ENCODE results near the gene PROP1. TPM values are rescaled to one million over a fixed set of nuclear protein-coding genes. Genes with fewer than 3 reads are reported as not detected.
"Not testable (repeated sequence)": the region's sequence is repeated elsewhere in the genome, so short reads cannot be mapped to it uniquely, and the experiment has no call there.

Gene PROP1
- total RNA-seq (not detected), polyA plus RNA-seq (not detected)

GRCh38 chr5:177995691-177996595 lies at the start of gene PROP1:
Gene PROP1 (minus strand): TSS chr5:177996242. CDS start chr5:177995933, 309 bp downstream.
- Histone ChIP-seq H3K27ac (ENCODE audit: low read depth) (no peak within 1 kb of the TSS), H3K4me1 (ENCODE audit: insufficient read depth) (no peaks in the 10 kb centered on the region), H3K4me3 (ENCODE audit: low read depth, low read length) (no peak within 1 kb of the TSS), H3K36me3 (ENCODE audit: insufficient read depth) (no peaks in the 10 kb centered on the region)
- no peak for DNase-seq (ENCODE audit: extremely low spot score)
- 47% methylated on average over 23 of the region's 23 CpGs for WGBS

- H3K4me3 ChIP-seq (ENCODE audit: low read depth, low read length); DNase-seq (ENCODE audit: extremely low spot score); H3K36me3 ChIP-seq (ENCODE audit: insufficient read depth); H3K27ac ChIP-seq (ENCODE audit: low read depth); H3K4me1 ChIP-seq (ENCODE audit: insufficient read depth): not testable (repeated sequence)
- WGBS, result 80% methylated on average over 6 of the region's 11 CpGs
Observed at GRCh38 chr5:178019379-178020030, 23.5 kb upstream of the PROP1 start.

GRCh38 chr5:178012758-178013157 lies 16.7 kb upstream of the PROP1 start:
- 78% methylated on average over 2 of the region's 2 CpGs for WGBS
- H3K4me1 ChIP-seq (ENCODE audit: insufficient read depth); H3K4me3 ChIP-seq (ENCODE audit: low read depth, low read length); DNase-seq (ENCODE audit: extremely low spot score); H3K36me3 ChIP-seq (ENCODE audit: insufficient read depth); H3K27ac ChIP-seq (ENCODE audit: low read depth): not testable (repeated sequence)

DNA sequence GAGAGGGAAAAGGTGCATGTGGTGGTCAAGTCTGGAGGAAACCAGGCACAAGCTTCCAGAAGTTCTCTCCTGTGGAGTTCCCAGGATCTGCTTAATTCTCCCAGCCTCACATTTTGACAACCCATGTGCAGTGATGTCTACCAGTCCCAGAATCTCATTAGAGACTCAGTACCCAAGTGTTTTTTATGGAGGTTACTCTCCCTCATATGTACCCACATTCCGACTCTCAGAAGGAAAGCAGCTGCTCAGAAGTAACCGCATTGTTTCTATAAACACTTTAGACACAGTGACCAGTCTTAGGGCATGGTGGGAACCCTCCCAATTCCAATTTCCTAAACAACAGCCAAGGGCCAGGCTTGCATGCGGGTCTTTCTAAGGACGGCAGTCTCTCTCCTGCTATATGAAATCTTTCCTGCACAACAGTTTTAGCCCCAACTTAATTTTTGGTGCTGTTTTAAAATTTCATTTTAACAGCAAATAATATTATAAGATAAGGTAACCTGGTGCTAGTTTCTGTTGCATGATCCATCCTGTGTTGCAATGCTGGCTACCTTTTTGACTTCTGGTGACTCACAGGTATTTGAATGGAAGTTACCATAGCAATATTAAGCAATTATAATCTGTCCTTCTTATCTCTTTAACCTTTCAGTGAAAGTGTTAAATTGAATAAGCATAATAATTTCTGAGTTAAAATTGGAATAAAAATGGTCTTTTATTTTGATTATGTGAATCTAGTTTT lies 15.9 kb upstream of the PROP1 start:
- not testable (repeated sequence) for H3K4me1 ChIP-seq (ENCODE audit: insufficient read depth); H3K36me3 ChIP-seq (ENCODE audit: insufficient read depth); H3K27ac ChIP-seq (ENCODE audit: low read depth); DNase-seq (ENCODE audit: extremely low spot score); H3K4me3 ChIP-seq (ENCODE audit: low read depth, low read length)
- 51% methylated on average over 4 of the region's 4 CpGs for WGBS

GRCh38 chr5:178007272-178007671 lies 11.2 kb upstream of the PROP1 start:
- not testable (repeated sequence) for H3K4me1 ChIP-seq (ENCODE audit: insufficient read depth)

DNA sequence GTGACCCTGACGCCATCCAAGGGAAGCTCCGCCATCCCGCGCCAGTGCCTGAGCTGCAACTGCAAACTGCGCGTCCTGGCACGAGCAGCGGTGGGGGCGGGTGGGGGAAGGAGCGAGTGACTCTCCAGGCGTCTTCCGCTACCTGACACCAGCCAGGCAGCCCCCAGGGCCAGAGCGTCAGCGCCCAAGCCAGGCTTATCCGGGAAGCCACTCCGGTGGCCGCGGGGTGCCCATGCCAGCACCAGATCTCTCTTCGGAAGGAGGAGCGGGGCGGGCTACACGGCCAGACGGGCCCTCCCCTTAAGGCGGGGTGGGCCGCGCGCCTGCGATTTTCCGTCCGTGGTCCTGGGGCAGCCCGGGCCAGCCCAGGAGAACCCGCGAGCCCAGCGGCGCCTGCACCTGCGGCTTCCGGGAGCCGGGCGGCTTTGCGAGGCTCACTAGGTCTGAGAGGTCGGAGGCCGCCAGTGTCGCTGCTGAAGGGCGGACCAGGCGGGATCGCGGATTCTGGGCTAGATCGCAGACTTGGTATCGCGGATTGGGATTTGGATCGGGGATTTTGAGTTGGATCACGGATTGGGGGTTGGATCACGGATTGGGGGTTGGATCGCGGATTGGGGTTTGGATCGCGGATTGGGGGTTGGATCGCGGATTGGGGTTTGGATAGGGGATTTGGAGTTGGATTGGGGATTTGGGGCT lies 10.6 kb upstream of the PROP1 start:
- not testable (repeated sequence) for H3K4me3 ChIP-seq (ENCODE audit: low read depth, low read length); H3K36me3 ChIP-seq (ENCODE audit: insufficient read depth); H3K4me1 ChIP-seq (ENCODE audit: insufficient read depth); H3K27ac ChIP-seq (ENCODE audit: low read depth); DNase-seq (ENCODE audit: extremely low spot score)
- WGBS, result 5% methylated on average over 49 of the region's 59 CpGs

More at GRCh38 chr5:178007272-178007671, 11.2 kb upstream of the PROP1 start:
- DNase-seq (ENCODE audit: extremely low spot score); H3K4me3 ChIP-seq (ENCODE audit: low read depth, low read length); H3K36me3 ChIP-seq (ENCODE audit: insufficient read depth); H3K27ac ChIP-seq (ENCODE audit: low read depth): not testable (repeated sequence)
- WGBS, result 17% methylated on average over 19 of the region's 26 CpGs

DNA sequence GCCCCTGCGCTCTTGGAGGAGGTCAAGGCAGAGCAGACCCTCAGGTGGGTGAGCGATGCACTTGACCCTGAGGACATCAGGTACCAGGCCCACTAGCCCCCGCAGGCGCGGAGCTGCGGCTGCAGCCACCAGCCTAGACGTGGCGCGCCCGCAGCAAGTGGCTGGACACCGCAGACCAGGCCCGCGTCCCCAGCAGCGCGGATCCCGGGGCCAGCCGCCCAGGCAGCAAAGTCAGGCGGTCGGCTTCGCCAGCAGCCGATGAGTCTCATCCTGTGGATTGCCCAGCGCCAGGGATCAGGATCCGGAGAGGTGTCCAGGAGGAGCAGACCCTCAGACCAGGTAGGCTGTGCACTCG lies 10.1 kb upstream of the PROP1 start:
- H3K4me1 ChIP-seq (ENCODE audit: insufficient read depth); DNase-seq (ENCODE audit: extremely low spot score); H3K27ac ChIP-seq (ENCODE audit: low read depth); H3K4me3 ChIP-seq (ENCODE audit: low read depth, low read length); H3K36me3 ChIP-seq (ENCODE audit: insufficient read depth): not testable (repeated sequence)
- WGBS, result no CpG with 5 or more reads among the region's 24 CpGs

DNA sequence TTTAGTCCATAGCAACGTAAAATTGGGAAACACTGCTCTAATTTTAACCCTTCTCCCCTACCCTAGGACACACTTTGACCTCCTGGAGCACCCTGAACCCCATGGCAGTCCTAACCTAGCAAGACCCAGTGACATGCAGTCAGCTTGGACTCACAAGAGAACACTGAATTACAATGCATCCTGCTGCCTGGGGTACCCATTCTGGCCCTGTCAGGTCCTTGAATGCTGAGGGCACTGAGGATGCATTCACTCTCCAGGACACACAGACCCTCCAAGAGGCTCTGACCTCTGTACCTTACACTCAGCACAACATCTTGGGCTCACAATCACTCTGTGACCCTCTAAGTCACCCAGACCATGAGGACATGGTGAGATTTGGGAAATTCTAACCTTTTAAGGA lies 1.8 kb upstream of the PROP1 start:
- WGBS, result 59% methylated on average over 1 of the region's 1 CpG
- Histone ChIP-seq H3K4me1 (ENCODE audit: insufficient read depth) (no peaks in the 10 kb centered on the region), H3K36me3 (ENCODE audit: insufficient read depth) (no peaks in the 10 kb centered on the region), H3K27ac (ENCODE audit: low read depth) (no peak overlapping the region), H3K4me3 (ENCODE audit: low read depth, low read length) (no peak overlapping the region)
- DNase-seq (ENCODE audit: extremely low spot score), result no peak

DNA sequence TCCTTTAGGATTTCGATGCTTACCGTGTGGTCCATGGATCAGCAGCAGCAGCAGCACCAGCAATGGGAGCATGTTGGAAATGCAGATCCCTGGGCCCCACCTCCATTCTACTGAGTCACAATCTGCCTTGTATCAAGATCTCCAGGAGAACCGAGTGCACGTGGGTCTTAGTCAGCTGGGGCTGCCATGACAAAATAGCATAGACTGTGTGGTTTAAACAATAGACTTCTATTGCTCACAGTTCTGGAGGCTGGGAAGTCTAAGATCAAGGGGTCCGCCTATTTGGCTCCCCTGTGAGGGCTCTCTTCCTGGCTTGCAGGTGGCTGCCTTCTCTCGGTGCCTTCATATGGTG lies 1.3 kb upstream of the PROP1 start:
- no peak overlapping the region for H3K4me3 ChIP-seq (ENCODE audit: low read depth, low read length)
- 75% methylated on average over 6 of the region's 6 CpGs for WGBS

GRCh38 chr5:177996660-177997318 lies 747 bp upstream of the PROP1 start:
- H3K4me1 ChIP-seq (ENCODE audit: insufficient read depth), result no peaks in the 10 kb centered on the region
- 68% methylated on average over 7 of the region's 7 CpGs for WGBS
- no peak for DNase-seq (ENCODE audit: extremely low spot score)
- no peak overlapping the region for H3K4me3 ChIP-seq (ENCODE audit: low read depth, low read length)
- no peaks in the 10 kb centered on the region for H3K36me3 ChIP-seq (ENCODE audit: insufficient read depth)
- no peak overlapping the region for H3K27ac ChIP-seq (ENCODE audit: low read depth)

More for the DNA sequence above, 1.3 kb upstream of the PROP1 start:
- H3K36me3 ChIP-seq (ENCODE audit: insufficient read depth), result no peaks in the 10 kb centered on the region
- DNase-seq (ENCODE audit: extremely low spot score), result no peak
- no peak overlapping the region for H3K27ac ChIP-seq (ENCODE audit: low read depth)
- no peaks in the 10 kb centered on the region for H3K4me1 ChIP-seq (ENCODE audit: insufficient read depth)

DNA sequence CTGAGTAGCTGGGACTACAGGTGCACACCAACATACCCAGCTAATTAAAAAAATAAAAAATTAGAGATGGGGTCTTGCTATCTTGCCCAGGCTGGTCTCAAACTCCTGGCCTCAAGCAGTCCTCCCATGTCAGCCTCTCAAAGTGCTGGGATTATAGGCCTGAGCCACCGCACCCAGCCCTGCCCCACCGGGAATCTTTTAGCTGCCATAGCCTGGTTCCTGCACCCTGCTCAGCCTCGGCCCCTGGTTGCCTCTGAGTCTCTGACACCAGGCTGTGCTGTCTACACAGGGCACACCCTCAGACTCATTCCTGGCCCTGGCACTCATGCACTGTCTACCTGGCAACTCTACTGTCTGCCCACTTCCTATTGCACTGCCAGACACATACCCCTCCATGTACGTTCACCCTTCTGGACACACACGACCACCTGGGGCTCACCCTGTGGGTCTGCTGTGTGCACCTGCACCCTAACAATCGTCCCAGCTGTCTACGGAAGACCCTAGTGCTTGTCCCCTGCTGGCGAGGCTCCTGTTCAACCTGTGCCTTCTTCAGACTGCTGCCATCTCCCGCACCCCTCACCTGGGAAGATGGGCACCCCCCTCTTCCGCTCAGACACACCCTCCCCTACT lies 1.4 kb downstream of the PROP1 start:
- DNase-seq (ENCODE audit: extremely low spot score), result no peak
- Histone ChIP-seq H3K4me3 (ENCODE audit: low read depth, low read length) (no peak overlapping the region), H3K36me3 (ENCODE audit: insufficient read depth) (no peaks in the 10 kb centered on the region), H3K27ac (ENCODE audit: low read depth) (no peak overlapping the region), H3K4me1 (ENCODE audit: insufficient read depth) (no peaks in the 10 kb centered on the region)
- 78% methylated on average over 10 of the region's 10 CpGs for WGBS

GRCh38 chr5:177994063-177994462 lies 2.0 kb downstream of the PROP1 start:
- H3K27ac ChIP-seq (ENCODE audit: low read depth), result no peak overlapping the region
- H3K4me3 ChIP-seq (ENCODE audit: low read depth, low read length), result no peak overlapping the region
- H3K36me3 ChIP-seq (ENCODE audit: insufficient read depth), result no peaks in the 10 kb centered on the region
- H3K4me1 ChIP-seq (ENCODE audit: insufficient read depth), result no peaks in the 10 kb centered on the region
- 85% methylated on average over 19 of the region's 19 CpGs for WGBS
- no peak for DNase-seq (ENCODE audit: extremely low spot score)

All from urinary bladder (tissue), 4 donors.